CD8-positive, alpha-beta memory T cell (primary cell): ENCODE data around the gene SRSF11. TPM values are rescaled to one million over a fixed set of nuclear protein-coding genes. Genes with fewer than 3 reads are reported as not detected.
A peak's percentile ranks its signal among the peaks of the same experiment; 100 is the strongest.

ENCODE experiments used
- CTCF ChIA-PET: fragments of 350-600 bp; sonication (Branson Sonifier 250); formaldehyde crosslinking; loops from one replicate; lab custom pipeline; 2021; ENCODE audit warnings: antibody characterized with exemption; lab: Charles Lee
- POLR2A ChIA-PET: fragments of 350-600 bp; sonication (Branson Sonifier 250); formaldehyde crosslinking; loops from one replicate; lab custom pipeline; 2021; ENCODE audit warnings: antibody characterized with exemption; lab: Charles Lee
- DNase-seq, 5 donors: peaks; one replicate each; pipeline versions ENCODE4 v3.0.0 to v3.0.0-alpha.2; 2020 to 2022; ENCODE audit warnings: mixed read lengths in 1 of 5
- H3K27ac ChIP-seq: one replicate; pipeline ENCODE4 v1.7.0; 2013; ENCODE audit warnings: low read depth, mild to moderate bottlenecking, low read length, moderate library complexity
- H3K27me3 ChIP-seq: 2 replicates; pipeline ENCODE4 v1.7.0; 2013; ENCODE audit warnings: low read length, mild to moderate bottlenecking; ENCODE audit not compliant: insufficient read depth, poor library complexity, severe bottlenecking
- H3K36me3 ChIP-seq: 2 replicates; pipeline ENCODE4 v1.7.0; 2013; ENCODE audit warnings: mild to moderate bottlenecking, low read length, moderate library complexity; ENCODE audit not compliant: insufficient read depth
- H3K4me1 ChIP-seq: 2 replicates; pipeline ENCODE4 v1.7.0; 2013; ENCODE audit warnings: mild to moderate bottlenecking, low read length, moderate library complexity; ENCODE audit not compliant: insufficient read depth
- H3K4me3 ChIP-seq: 2 replicates; pipeline ENCODE4 v1.7.0; 2013; ENCODE audit warnings: mild to moderate bottlenecking, low read length
- H3K9me3 ChIP-seq: 2 replicates; pipeline ENCODE4 v1.7.0; 2013; ENCODE audit warnings: mild to moderate bottlenecking, low read length
- H3K27ac Mint-ChIP-seq, 8 donors: one replicate each; pipeline ENCODE4 v1.8.0; 2020 to 2021; ENCODE audit warnings: mixed read lengths in 8 of 8, mild to moderate bottlenecking in 6 of 8, inconsistent platforms in 3 of 8, moderate library complexity in 3 of 8
- H3K27me3 Mint-ChIP-seq, 2 donors: one replicate each; pipeline ENCODE4 v1.8.0; 2020 to 2021; ENCODE audit warnings: mixed read lengths in 2 of 2, mild to moderate bottlenecking in 1 of 2, moderate library complexity in 1 of 2
- H3K36me3 Mint-ChIP-seq, 3 donors: one replicate each; pipeline ENCODE4 v1.8.0; 2020 to 2021; ENCODE audit warnings: mixed read lengths in 3 of 3, inconsistent platforms in 1 of 3, mild to moderate bottlenecking in 1 of 3
- H3K4me1 Mint-ChIP-seq, 3 donors: one replicate each; pipeline ENCODE4 v1.8.0; 2020 to 2021; ENCODE audit warnings: mixed read lengths in 3 of 3, inconsistent platforms in 1 of 3, mild to moderate bottlenecking in 1 of 3
- H3K4me3 Mint-ChIP-seq, 7 donors: one replicate each; pipeline ENCODE4 v1.8.0; 2020 to 2021; ENCODE audit warnings: mixed read lengths in 7 of 7, mild to moderate bottlenecking in 6 of 7, moderate library complexity in 4 of 7, inconsistent platforms in 2 of 7
- H3K9me3 Mint-ChIP-seq, 5 donors: one replicate each; pipeline ENCODE4 v1.8.0; 2020 to 2022; ENCODE audit warnings: mixed read lengths in 5 of 5, mild to moderate bottlenecking in 3 of 5, moderate library complexity in 2 of 5, inconsistent platforms in 1 of 5
- polyA plus RNA-seq: library from polyadenylated mRNA; unstranded; fragments of 300-500 nt; fragmentation: Illumina TruSeq; gene quantifications from one replicate; pipeline ENCODE4 v1.2.3, GENCODE V29; 2021
- total RNA-seq, 2 experiments: library from RNA; stranded (reverse); gene quantifications; one replicate each; pipeline ENCODE4 v1.2.3, GENCODE V29; 2021

SRSF11 gene
- total and polyA plus RNA-seq, 3 experiments from 2014 or later: 104 to 160 (median 160) TPM

GRCh38 chr1:70222716-70223235 lies 1.6 kb downstream of the SRSF11 start:
- Histone ChIP-seq H3K4me3 (no peak overlapping the region), H3K27ac (peak overlapping the region; percentile 98), H3K27me3 (no peaks in the 10 kb centered on the region), H3K4me1 (peaks cover 51% of the 10 kb centered on the region), H3K36me3 (peaks cover 5% of the 10 kb centered on the region), H3K9me3 (no peaks in the 10 kb centered on the region)
- peaks cover 0 to 55% (median 9%) of the 10 kb centered on the region in 3 donors for H3K36me3 Mint-ChIP-seq
- H3K9me3 Mint-ChIP-seq: no peaks in the 10 kb centered on the region
- H3K27me3 Mint-ChIP-seq: peaks cover 0 to 2% of the 10 kb centered on the region in 2 donors
- no peak for DNase-seq
- CTCF ChIA-PET: no interaction called here
- peak overlapping the region; percentile 45 to 94 (median 93) for H3K4me3 Mint-ChIP-seq
- H3K27ac Mint-ChIP-seq: peak overlapping the region; percentile 97 to 99 (median 98)
- POLR2A ChIA-PET: interaction anchor here (1.0 kb wide), 1 partner anchor 16 kb away, joined by 3 read pairs; no protein-coding TSS in a partner anchor
- peaks cover 62 to 77% (median 72%) of the 10 kb centered on the region in 3 donors for H3K4me1 Mint-ChIP-seq

GRCh38 chr1:70224954-70225353 lies 3.8 kb downstream of the SRSF11 start:
- Histone ChIP-seq H3K4me1 (peaks cover 56% of the 10 kb centered on the region), H3K36me3 (peaks cover 20% of the 10 kb centered on the region), H3K9me3 (no peaks in the 10 kb centered on the region), H3K27me3 (no peaks in the 10 kb centered on the region), H3K27ac (no peak overlapping the region), H3K4me3 (no peak overlapping the region)
- H3K27me3 Mint-ChIP-seq: peaks cover 0 to 2% of the 10 kb centered on the region in 2 donors
- no peaks in the 10 kb centered on the region for H3K9me3 Mint-ChIP-seq
- H3K36me3 Mint-ChIP-seq: peaks cover 0 to 70% (median 10%) of the 10 kb centered on the region in 3 donors
- H3K4me1 Mint-ChIP-seq: peaks cover 67 to 87% (median 79%) of the 10 kb centered on the region in 3 donors
- peak overlapping the region in 2 of 8 donors; percentile 78 to 99 for H3K27ac Mint-ChIP-seq
- peak overlapping the region in 2 of 7 donors; percentile 12 to 67 for H3K4me3 Mint-ChIP-seq
- no peak for DNase-seq
- POLR2A ChIA-PET: no interaction called here
- CTCF ChIA-PET: no interaction called here

- Histone ChIP-seq H3K4me1 (peaks cover 44% of the 10 kb centered on the region), H3K9me3 (no peaks in the 10 kb centered on the region), H3K36me3 (peaks cover 37% of the 10 kb centered on the region), H3K4me3 (no peak overlapping the region), H3K27ac (no peak overlapping the region), H3K27me3 (no peaks in the 10 kb centered on the region)
- no peak for DNase-seq
- ChIA-PET POLR2A (no interaction called here), CTCF (no interaction called here)
- Mint-ChIP-seq H3K9me3 (no peaks in the 10 kb centered on the region), H3K4me1 (peaks cover 58 to 80% (median 73%) of the 10 kb centered on the region in 3 donors), H3K27ac (peak overlapping the region in 7 of 8 donors; percentile 31 to 90 (median 66)), H3K36me3 (peaks cover 0 to 84% (median 14%) of the 10 kb centered on the region in 3 donors), H3K4me3 (peak overlapping the region in 3 of 7 donors; percentile 32 to 44 (median 41)), H3K27me3 (no peaks in the 10 kb centered on the region)
Measured at GRCh38 chr1:70227439-70227838, 6.3 kb downstream of the SRSF11 start.

GRCh38 chr1:70228670-70229069 lies 7.5 kb downstream of the SRSF11 start:
- Histone ChIP-seq H3K36me3 (peaks cover 49% of the 10 kb centered on the region), H3K4me1 (peaks cover 32% of the 10 kb centered on the region), H3K4me3 (no peak overlapping the region), H3K27ac (no peak overlapping the region), H3K9me3 (no peaks in the 10 kb centered on the region), H3K27me3 (no peaks in the 10 kb centered on the region)
- peaks cover 52 to 73% (median 62%) of the 10 kb centered on the region in 3 donors for H3K4me1 Mint-ChIP-seq
- no peak for DNase-seq
- no peaks in the 10 kb centered on the region for H3K27me3 Mint-ChIP-seq
- H3K9me3 Mint-ChIP-seq: no peaks in the 10 kb centered on the region
- no peak overlapping the region for H3K4me3 Mint-ChIP-seq
- ChIA-PET CTCF (no interaction called here), POLR2A (no interaction called here)
- H3K36me3 Mint-ChIP-seq: peaks cover 0 to 87% (median 16%) of the 10 kb centered on the region in 3 donors
- H3K27ac Mint-ChIP-seq: peak overlapping the region in 1 of 8 donors; percentile 86

GRCh38 chr1:70231475-70231874 lies 10.3 kb downstream of the SRSF11 start:
- Histone ChIP-seq H3K9me3 (no peaks in the 10 kb centered on the region), H3K4me1 (peaks cover 18% of the 10 kb centered on the region), H3K4me3 (no peak overlapping the region), H3K36me3 (peaks cover 66% of the 10 kb centered on the region), H3K27ac (no peak overlapping the region), H3K27me3 (no peaks in the 10 kb centered on the region)
- ChIA-PET POLR2A (no interaction called here), CTCF (no interaction called here)
- H3K36me3 Mint-ChIP-seq: peaks cover 0 to 94% (median 20%) of the 10 kb centered on the region in 3 donors
- no peak overlapping the region for H3K4me3 Mint-ChIP-seq
- peaks cover 32 to 53% (median 49%) of the 10 kb centered on the region in 3 donors for H3K4me1 Mint-ChIP-seq
- DNase-seq: no peak
- no peaks in the 10 kb centered on the region for H3K9me3 Mint-ChIP-seq
- H3K27ac Mint-ChIP-seq: no peak overlapping the region
- H3K27me3 Mint-ChIP-seq: no peaks in the 10 kb centered on the region

- peaks cover 13 to 30% (median 30%) of the 10 kb centered on the region in 3 donors for H3K4me1 Mint-ChIP-seq
- Histone ChIP-seq H3K27me3 (no peaks in the 10 kb centered on the region), H3K27ac (no peak overlapping the region), H3K4me1 (no peaks in the 10 kb centered on the region), H3K9me3 (no peaks in the 10 kb centered on the region), H3K4me3 (no peak overlapping the region), H3K36me3 (peaks cover 77% of the 10 kb centered on the region)
- H3K27ac Mint-ChIP-seq: peak overlapping the region in 1 of 8 donors; percentile 66
- H3K4me3 Mint-ChIP-seq: no peak overlapping the region
- POLR2A ChIA-PET: no interaction called here
- H3K36me3 Mint-ChIP-seq: peaks cover 4 to 92% (median 22%) of the 10 kb centered on the region in 3 donors
- H3K27me3 Mint-ChIP-seq: no peaks in the 10 kb centered on the region
- CTCF ChIA-PET: interaction anchor here (3.0 kb wide), 1 partner anchor 13 kb away, joined by 9 read pairs; the partner anchor contains the start of gene SRSF11
- DNase-seq: no peak
- H3K9me3 Mint-ChIP-seq: no peaks in the 10 kb centered on the region
Measured at GRCh38 chr1:70234733-70235132, 13.6 kb downstream of the SRSF11 start.

GRCh38 chr1:70239940-70240339 lies 18.8 kb downstream of the SRSF11 start:
- POLR2A ChIA-PET: no interaction called here

GRCh38 chr1:70247122-70247521 lies 25.9 kb downstream of the SRSF11 start:
- Mint-ChIP-seq H3K27ac (peak overlapping the region in 2 of 8 donors; percentile 32 to 51), H3K4me1 (peaks cover 0 to 14% (median 6%) of the 10 kb centered on the region in 3 donors), H3K27me3 (no peaks in the 10 kb centered on the region), H3K36me3 (peaks cover 34 to 98% (median 39%) of the 10 kb centered on the region in 3 donors), H3K9me3 (no peaks in the 10 kb centered on the region), H3K4me3 (no peak overlapping the region)
- peaks cover 88% of the 10 kb centered on the region for H3K36me3 ChIP-seq
- CTCF ChIA-PET: no interaction called here
- H3K9me3 ChIP-seq: no peaks in the 10 kb centered on the region
- H3K4me1 ChIP-seq: no peaks in the 10 kb centered on the region
- POLR2A ChIA-PET: no interaction called here
- no peak for DNase-seq
- no peaks in the 10 kb centered on the region for H3K27me3 ChIP-seq
- no peak overlapping the region for H3K27ac ChIP-seq
- no peak overlapping the region for H3K4me3 ChIP-seq

More at GRCh38 chr1:70239940-70240339, 18.8 kb downstream of the SRSF11 start:
- H3K4me1 ChIP-seq: no peaks in the 10 kb centered on the region
- CTCF ChIA-PET: no interaction called here
- Mint-ChIP-seq H3K4me1 (peaks cover 7 to 16% (median 13%) of the 10 kb centered on the region in 3 donors), H3K4me3 (no peak overlapping the region), H3K27ac (peak overlapping the region in 1 of 8 donors; percentile 58), H3K9me3 (no peaks in the 10 kb centered on the region), H3K36me3 (peaks cover 20 to 90% (median 28%) of the 10 kb centered on the region in 3 donors), H3K27me3 (no peaks in the 10 kb centered on the region)
- H3K4me3 ChIP-seq: no peak overlapping the region
- H3K27ac ChIP-seq: no peak overlapping the region
- no peaks in the 10 kb centered on the region for H3K27me3 ChIP-seq
- H3K9me3 ChIP-seq: no peaks in the 10 kb centered on the region
- no peak for DNase-seq
- H3K36me3 ChIP-seq: peaks cover 88% of the 10 kb centered on the region
